HG03175 (cell line): ENCODE data around the gene PIKFYVE.

Experiments
- ATAC-seq: cut with Tn5 transposase; IDR thresholded peaks from one replicate; pipeline ENCODE4 v1.9.1; 2021; ENCODE audit warnings: mild to moderate bottlenecking, moderate library complexity; ENCODE audit not compliant: unreplicated experiment

PIKFYVE gene

DNA sequence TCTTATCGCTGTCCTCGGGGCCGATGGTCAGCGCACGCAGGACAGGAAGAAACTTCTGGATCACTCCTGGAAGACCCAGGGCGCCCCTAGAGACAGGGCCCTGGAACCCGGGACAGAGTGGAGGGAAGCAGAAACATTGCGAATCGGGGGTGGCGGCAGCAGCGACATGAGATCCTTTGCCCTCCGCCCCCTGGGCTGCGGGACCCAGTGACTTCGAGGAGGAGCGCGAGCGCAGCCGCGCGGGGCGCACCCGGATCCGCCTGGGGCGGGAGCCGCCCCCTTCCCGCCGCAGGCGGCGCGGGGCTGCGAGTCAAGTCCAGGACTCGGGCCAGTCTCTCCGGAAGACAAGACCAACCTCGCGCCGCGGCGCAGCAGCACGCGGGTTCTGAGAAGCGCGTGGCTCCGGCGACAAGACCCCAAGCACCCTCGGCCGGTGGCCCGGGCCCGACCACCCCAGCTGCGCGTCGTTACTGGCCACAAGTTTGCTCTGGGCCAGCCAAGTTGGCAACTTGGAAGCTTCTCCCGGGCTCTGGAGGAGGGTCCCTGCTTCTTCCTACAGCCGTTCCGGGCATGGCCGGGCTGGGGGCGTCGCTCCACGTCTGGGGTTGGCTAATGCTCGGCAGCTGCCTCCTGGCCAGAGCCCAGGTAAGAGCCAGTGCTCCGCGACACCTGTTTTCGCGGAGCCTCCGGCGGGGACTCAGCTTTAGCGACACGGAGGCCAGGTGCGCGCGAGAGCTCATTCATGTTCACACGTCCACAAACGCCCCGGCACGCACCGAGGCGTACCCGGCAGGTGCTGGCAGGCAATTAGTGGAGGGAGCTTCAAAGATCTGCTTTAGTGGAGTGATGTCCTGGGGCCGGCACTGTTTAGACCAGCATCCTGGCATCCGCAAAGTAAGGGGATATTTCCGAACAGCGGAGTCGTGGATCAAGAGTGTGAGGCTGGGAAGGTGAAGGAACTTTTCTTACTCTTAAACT is 140.7 kb downstream of the PIKFYVE start, which contains the start of gene PTH2R:
Gene PTH2R, plus strand, starts transcription at position 319 of the 978 bp plus-strand sequence. Its CDS starts 252 bp downstream, at position 571.
- ATAC-seq: no peak

DNA sequence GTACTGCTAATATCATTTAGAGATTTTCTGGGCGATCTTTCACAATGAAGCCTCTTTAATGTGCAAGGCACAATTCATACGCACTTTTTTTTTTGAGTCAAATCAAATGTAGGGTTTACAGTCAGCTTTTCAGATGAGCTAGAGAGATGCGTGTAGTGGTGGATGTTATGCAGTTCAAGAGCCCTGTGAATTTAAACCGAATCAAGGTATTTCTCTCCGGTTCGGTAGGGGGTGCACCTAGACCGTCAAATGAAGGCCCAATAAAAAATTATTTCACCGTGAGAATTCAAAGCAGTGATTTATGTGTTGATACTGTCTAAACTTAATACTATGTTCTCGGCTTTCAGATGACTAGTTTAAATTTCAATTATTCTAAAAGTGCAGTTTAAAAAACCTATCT is 141.6 kb downstream of the PIKFYVE start:
- no peak for ATAC-seq
